ENCODE results near the gene CFAP52.
"Not testable (repeated sequence)": the region's sequence is repeated elsewhere in the genome, so short reads cannot be mapped to it uniquely, and the experiment has no call there.

Gene CFAP52

GRCh38 chr17:9645851-9646545 lies 69.6 kb downstream of the CFAP52 start:
- 1 to 2% methylated on average over 42 to 51 of the region's 51 CpGs for WGBS, 2 experiments (ENCODE audit: insufficient coverage in 2 of 2)
- H3K27ac ChIP-seq (ENCODE audit: low read depth, low read length, severe bottlenecking), result no peak overlapping the region

GRCh38 chr17:9646546-9646885 lies 70.1 kb downstream of the CFAP52 start:
- Histone ChIP-seq H3K27ac (ENCODE audit: low read depth, low read length, severe bottlenecking) (no peak overlapping the region), H3K36me3 (ENCODE audit: control insufficient read depth, insufficient read depth, low read length) (no peaks in the 10 kb centered on the region), H3K4me3 (ENCODE audit: extremely low read depth, insufficient read depth, low read length, poor library complexity, severe bottlenecking) (peak overlapping the region; percentile 62), H3K9me3 (ENCODE audit: control insufficient read depth, low read length) (no peaks in the 10 kb centered on the region), H3K4me1 (ENCODE audit: control insufficient read depth, insufficient read depth, low read length, poor library complexity, severe bottlenecking) (peaks cover 15% of the 10 kb centered on the region)
- 30 to 42% methylated on average over 8 of the region's 8 CpGs for WGBS, 2 experiments (ENCODE audit: insufficient coverage in 2 of 2)

More at GRCh38 chr17:9645851-9646545, 69.6 kb downstream of the CFAP52 start:
- Histone ChIP-seq H3K4me1 (ENCODE audit: control insufficient read depth, insufficient read depth, low read length, poor library complexity, severe bottlenecking) (peaks cover 15% of the 10 kb centered on the region), H3K4me3 (ENCODE audit: extremely low read depth, insufficient read depth, low read length, poor library complexity, severe bottlenecking) (peak overlapping the region; percentile 62), H3K36me3 (ENCODE audit: control insufficient read depth, insufficient read depth, low read length) (no peaks in the 10 kb centered on the region), H3K9me3 (ENCODE audit: control insufficient read depth, low read length) (no peaks in the 10 kb centered on the region)

DNA sequence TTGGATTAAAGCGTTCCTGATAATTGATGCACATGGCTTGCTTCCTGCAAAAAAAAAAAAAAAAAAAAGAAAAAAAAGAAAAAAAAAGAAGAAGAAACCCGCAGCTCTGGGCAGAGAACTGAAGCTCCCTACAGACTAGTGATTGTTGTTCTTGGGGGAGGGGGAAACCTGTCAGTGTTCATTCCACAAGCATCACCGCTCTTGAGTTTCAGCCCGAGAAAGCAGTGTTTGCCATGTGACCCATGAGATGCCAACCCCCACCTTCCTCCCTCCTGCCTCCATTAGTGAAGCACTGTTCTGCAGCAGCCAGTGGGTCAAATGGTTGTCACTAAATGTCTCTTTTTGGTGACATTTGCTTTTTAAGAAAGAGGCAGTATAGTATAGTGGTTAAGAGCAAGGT lies 70.6 kb downstream of the CFAP52 start:
- WGBS, 2 experiments (ENCODE audit: insufficient coverage in 2 of 2), result 0 to 20% methylated on average over 1 of the region's 4 CpGs
- Histone ChIP-seq H3K36me3 (ENCODE audit: control insufficient read depth, insufficient read depth, low read length) (no peaks in the 10 kb centered on the region), H3K4me1 (ENCODE audit: control insufficient read depth, insufficient read depth, low read length, poor library complexity, severe bottlenecking) (peaks cover 15% of the 10 kb centered on the region), H3K27ac (ENCODE audit: low read depth, low read length, severe bottlenecking) (no peak overlapping the region), H3K4me3 (ENCODE audit: extremely low read depth, insufficient read depth, low read length, poor library complexity, severe bottlenecking) (peak overlapping the region; percentile 62), H3K9me3 (ENCODE audit: control insufficient read depth, low read length) (no peaks in the 10 kb centered on the region)

- peak overlapping the region; percentile 90 for H3K27ac ChIP-seq (ENCODE audit: low read depth, low read length, severe bottlenecking)
- no peaks in the 10 kb centered on the region for H3K9me3 ChIP-seq (ENCODE audit: control insufficient read depth, low read length)
- no peak overlapping the region for H3K4me3 ChIP-seq (ENCODE audit: extremely low read depth, insufficient read depth, low read length, poor library complexity, severe bottlenecking)
- H3K36me3 ChIP-seq (ENCODE audit: control insufficient read depth, insufficient read depth, low read length), result no peaks in the 10 kb centered on the region
- H3K4me1 ChIP-seq (ENCODE audit: control insufficient read depth, insufficient read depth, low read length, poor library complexity, severe bottlenecking), result peaks cover 9% of the 10 kb centered on the region
- 26 to 44% methylated on average over 2 of the region's 3 CpGs for WGBS, 2 experiments (ENCODE audit: insufficient coverage in 2 of 2)
Observed at GRCh38 chr17:9648521-9649110, 72.2 kb downstream of the CFAP52 start.

- Histone ChIP-seq H3K9me3 (ENCODE audit: control insufficient read depth, low read length) (no peaks in the 10 kb centered on the region), H3K36me3 (ENCODE audit: control insufficient read depth, insufficient read depth, low read length) (no peaks in the 10 kb centered on the region), H3K4me3 (ENCODE audit: extremely low read depth, insufficient read depth, low read length, poor library complexity, severe bottlenecking) (no peak overlapping the region), H3K27ac (ENCODE audit: low read depth, low read length, severe bottlenecking) (no peak overlapping the region), H3K4me1 (ENCODE audit: control insufficient read depth, insufficient read depth, low read length, poor library complexity, severe bottlenecking) (no peaks in the 10 kb centered on the region)
- WGBS, 2 experiments (ENCODE audit: insufficient coverage in 2 of 2), result 87 to 100% methylated on average over 1 to 2 of the region's 4 CpGs
Observed at GRCh38 chr17:9658593-9659211, 82.3 kb downstream of the CFAP52 start.

- no peak overlapping the region for H3K4me3 ChIP-seq (ENCODE audit: extremely low read depth, insufficient read depth, low read length, poor library complexity, severe bottlenecking)
- peaks cover 7% of the 10 kb centered on the region for H3K9me3 ChIP-seq (ENCODE audit: control insufficient read depth, low read length)
- no peaks in the 10 kb centered on the region for H3K4me1 ChIP-seq (ENCODE audit: control insufficient read depth, insufficient read depth, low read length, poor library complexity, severe bottlenecking)
- no peak overlapping the region for H3K27ac ChIP-seq (ENCODE audit: low read depth, low read length, severe bottlenecking)
- WGBS, 2 experiments (ENCODE audit: insufficient coverage in 2 of 2), result no CpG with 5 or more reads among the region's 2 CpGs
- H3K36me3 ChIP-seq (ENCODE audit: control insufficient read depth, insufficient read depth, low read length), result no peaks in the 10 kb centered on the region
Observed at GRCh38 chr17:9661027-9661426, 84.6 kb downstream of the CFAP52 start.

DNA sequence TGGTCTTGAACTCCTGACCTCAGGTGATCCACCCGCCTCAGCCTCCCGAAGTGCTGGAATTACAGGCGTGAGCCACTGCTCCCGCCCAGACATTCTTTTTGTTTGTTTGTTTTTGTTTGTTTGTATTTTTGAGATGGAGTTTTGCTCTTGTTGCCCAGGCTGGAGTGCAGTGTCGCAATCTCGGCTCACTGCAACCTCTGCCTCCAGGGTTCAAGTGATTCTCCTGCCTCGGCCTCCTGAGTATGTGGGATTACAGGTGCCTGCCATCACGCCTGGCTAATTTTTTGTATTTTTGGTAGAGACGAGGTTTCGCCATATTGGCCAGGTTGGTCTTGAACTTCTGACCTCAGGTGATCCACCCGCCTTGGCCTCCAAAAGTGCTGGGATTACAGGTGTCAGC lies 87.1 kb downstream of the CFAP52 start:
- 83 to 92% methylated on average over 9 to 11 of the region's 11 CpGs for WGBS, 2 experiments (ENCODE audit: insufficient coverage in 2 of 2)
- H3K36me3 ChIP-seq (ENCODE audit: control insufficient read depth, insufficient read depth, low read length); H3K4me1 ChIP-seq (ENCODE audit: control insufficient read depth, insufficient read depth, low read length, poor library complexity, severe bottlenecking); H3K4me3 ChIP-seq (ENCODE audit: extremely low read depth, insufficient read depth, low read length, poor library complexity, severe bottlenecking); H3K27ac ChIP-seq (ENCODE audit: low read depth, low read length, severe bottlenecking); H3K9me3 ChIP-seq (ENCODE audit: control insufficient read depth, low read length): not testable (repeated sequence)

DNA sequence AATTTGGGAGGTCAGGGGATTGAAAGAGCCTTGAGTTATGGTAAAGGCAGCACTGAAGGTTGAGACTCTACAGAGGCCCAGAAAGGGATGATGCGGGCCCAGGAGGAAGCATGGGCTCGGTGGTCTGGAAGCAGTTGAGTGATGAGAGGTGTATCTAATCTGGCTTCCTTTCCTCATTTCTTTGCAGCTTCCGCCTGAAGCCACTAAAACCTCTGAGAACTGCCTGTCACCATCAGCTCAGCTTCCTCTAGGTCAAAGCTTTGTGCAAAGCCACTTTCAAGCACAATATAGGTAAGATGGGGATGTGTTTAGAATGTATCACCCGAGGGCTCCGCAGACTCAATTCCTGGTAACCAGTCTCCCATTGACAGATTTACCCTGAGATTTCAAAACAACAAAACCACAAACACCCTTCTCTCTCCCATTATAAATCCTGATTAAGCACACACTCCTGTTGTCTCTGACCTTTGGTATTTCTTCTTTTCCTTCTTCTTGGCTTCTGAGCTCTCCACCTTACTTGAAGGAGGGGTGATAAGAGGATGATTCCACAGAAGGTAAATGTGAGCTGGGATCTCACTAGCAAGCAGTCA lies 90.1 kb downstream of the CFAP52 start:
- no peaks in the 10 kb centered on the region for H3K36me3 ChIP-seq (ENCODE audit: control insufficient read depth, insufficient read depth, low read length)
- H3K27ac ChIP-seq (ENCODE audit: low read depth, low read length, severe bottlenecking), result no peak overlapping the region
- 80 to 100% methylated on average over 2 to 3 of the region's 5 CpGs for WGBS, 2 experiments (ENCODE audit: insufficient coverage in 2 of 2)
- peaks cover 18% of the 10 kb centered on the region for H3K4me1 ChIP-seq (ENCODE audit: control insufficient read depth, insufficient read depth, low read length, poor library complexity, severe bottlenecking)
- no peak overlapping the region for H3K4me3 ChIP-seq (ENCODE audit: extremely low read depth, insufficient read depth, low read length, poor library complexity, severe bottlenecking)
- peaks cover 7% of the 10 kb centered on the region for H3K9me3 ChIP-seq (ENCODE audit: control insufficient read depth, low read length)

GRCh38 chr17:9668517-9668916 lies 92.1 kb downstream of the CFAP52 start:
- H3K9me3 ChIP-seq (ENCODE audit: control insufficient read depth, low read length), result peaks cover 7% of the 10 kb centered on the region
- WGBS, 2 experiments (ENCODE audit: insufficient coverage in 2 of 2), result 86 to 87% methylated on average over 1 to 4 of the region's 6 CpGs
- no peak overlapping the region for H3K4me3 ChIP-seq (ENCODE audit: extremely low read depth, insufficient read depth, low read length, poor library complexity, severe bottlenecking)
- no peak overlapping the region for H3K27ac ChIP-seq (ENCODE audit: low read depth, low read length, severe bottlenecking)
- peaks cover 18% of the 10 kb centered on the region for H3K4me1 ChIP-seq (ENCODE audit: control insufficient read depth, insufficient read depth, low read length, poor library complexity, severe bottlenecking)
- H3K36me3 ChIP-seq (ENCODE audit: control insufficient read depth, insufficient read depth, low read length), result no peaks in the 10 kb centered on the region

- Histone ChIP-seq H3K9me3 (ENCODE audit: control insufficient read depth, low read length) (peaks cover 7% of the 10 kb centered on the region), H3K4me1 (ENCODE audit: control insufficient read depth, insufficient read depth, low read length, poor library complexity, severe bottlenecking) (peaks cover 18% of the 10 kb centered on the region), H3K36me3 (ENCODE audit: control insufficient read depth, insufficient read depth, low read length) (no peaks in the 10 kb centered on the region), H3K27ac (ENCODE audit: low read depth, low read length, severe bottlenecking) (no peak overlapping the region), H3K4me3 (ENCODE audit: extremely low read depth, insufficient read depth, low read length, poor library complexity, severe bottlenecking) (no peak overlapping the region)
- WGBS, 2 experiments (ENCODE audit: insufficient coverage in 2 of 2), result 84 to 86% methylated on average over 5 of the region's 6 CpGs
Observed at GRCh38 chr17:9669551-9670008, 93.1 kb downstream of the CFAP52 start.
